ENCODE data around the gene LRRC7.

Gene LRRC7

DNA sequence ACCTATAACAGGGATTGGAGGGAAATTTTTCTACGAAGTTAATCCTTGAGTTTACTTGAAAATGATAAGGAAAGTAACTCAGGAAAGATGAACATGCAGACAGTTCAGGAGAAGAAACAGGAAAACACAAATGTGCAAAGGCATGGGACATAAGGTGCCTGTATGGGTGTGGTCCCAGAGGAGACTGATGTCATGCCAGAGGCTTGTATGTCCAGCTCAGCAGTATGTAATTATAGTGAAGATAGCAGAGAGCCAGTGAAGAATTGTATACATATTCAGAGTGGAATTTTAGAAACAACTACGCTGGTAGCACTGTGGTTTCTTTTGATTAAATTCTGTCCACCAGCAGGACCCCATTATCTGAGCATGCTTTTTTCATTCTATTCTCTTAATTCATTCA is 179.5 kb downstream of the LRRC7 start:
- ChIA-PET POLR2A (no interaction called here), CTCF (interaction anchor here (1.2 to 2.0 kb wide), 2 partner anchors 9 kb away, joined by 4 to 6 read pairs; no protein-coding TSS in a partner anchor)

DNA sequence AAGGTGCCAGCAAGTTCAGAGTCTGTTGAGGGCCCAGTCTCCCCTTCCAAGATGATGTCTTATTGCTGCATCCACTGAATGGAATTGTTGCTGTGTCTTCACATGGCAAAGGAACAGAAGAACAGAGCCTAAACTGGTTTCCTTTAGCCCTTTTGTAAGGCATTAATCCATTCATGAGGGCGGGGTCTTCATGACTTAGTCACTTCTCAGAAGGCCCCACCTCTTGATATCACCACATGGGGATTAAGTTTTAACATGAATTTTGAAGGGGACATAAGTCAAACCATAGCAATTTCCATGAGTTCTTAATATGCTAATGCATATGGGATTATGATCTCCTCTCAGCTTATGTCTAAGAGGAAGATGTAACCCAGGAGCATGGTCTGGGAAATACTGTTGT is 182.9 kb downstream of the LRRC7 start:
- CTCF ChIA-PET, result no interaction called here
- no peak for DNase-seq (ENCODE audit: low read depth, low spot score)
- TF ChIP-seq, protein P1, sequence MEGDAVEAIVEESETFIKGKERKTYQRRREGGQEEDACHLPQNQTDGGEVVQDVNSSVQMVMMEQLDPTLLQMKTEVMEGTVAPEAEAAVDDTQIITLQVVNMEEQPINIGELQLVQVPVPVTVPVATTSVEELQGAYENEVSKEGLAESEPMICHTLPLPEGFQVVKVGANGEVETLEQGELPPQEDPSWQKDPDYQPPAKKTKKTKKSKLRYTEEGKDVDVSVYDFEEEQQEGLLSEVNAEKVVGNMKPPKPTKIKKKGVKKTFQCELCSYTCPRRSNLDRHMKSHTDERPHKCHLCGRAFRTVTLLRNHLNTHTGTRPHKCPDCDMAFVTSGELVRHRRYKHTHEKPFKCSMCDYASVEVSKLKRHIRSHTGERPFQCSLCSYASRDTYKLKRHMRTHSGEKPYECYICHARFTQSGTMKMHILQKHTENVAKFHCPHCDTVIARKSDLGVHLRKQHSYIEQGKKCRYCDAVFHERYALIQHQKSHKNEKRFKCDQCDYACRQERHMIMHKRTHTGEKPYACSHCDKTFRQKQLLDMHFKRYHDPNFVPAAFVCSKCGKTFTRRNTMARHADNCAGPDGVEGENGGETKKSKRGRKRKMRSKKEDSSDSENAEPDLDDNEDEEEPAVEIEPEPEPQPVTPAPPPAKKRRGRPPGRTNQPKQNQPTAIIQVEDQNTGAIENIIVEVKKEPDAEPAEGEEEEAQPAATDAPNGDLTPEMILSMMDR (IDR thresholded peaks at IDR 0.05; ENCODE audit: insufficient read depth, low read length, missing control alignments), result no peak
- H3K4me3 ChIP-seq (ENCODE audit: low read depth, low read length), result no peak overlapping the region
- POLR2A ChIA-PET, result no interaction called here

More for the DNA sequence above, 179.5 kb downstream of the LRRC7 start:
- TF ChIP-seq, protein P1 (IDR thresholded peaks at IDR 0.05; ENCODE audit: insufficient read depth, low read length, missing control alignments), result no peak
- no peak overlapping the region for H3K4me3 ChIP-seq (ENCODE audit: low read depth, low read length)
- DNase-seq (ENCODE audit: low read depth, low spot score), result no peak

DNA sequence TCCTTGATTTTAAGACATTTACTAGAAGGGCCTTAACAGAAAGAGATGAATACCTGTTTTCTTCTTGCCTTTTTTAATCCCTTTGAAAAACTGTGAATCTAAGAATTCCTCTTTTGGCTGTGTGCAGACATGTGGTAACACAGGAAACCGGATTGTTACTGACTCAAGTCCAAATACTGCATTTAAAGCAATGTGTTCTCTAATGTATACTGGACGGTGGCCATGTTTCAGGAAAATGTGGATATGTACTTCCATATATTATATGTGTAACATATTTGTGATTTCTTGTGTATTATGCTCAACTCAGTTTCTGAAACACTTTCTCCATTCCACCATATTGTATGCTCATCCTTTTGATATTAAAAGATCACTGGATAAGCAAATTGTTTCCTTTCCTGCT is 185.1 kb downstream of the LRRC7 start:
- no peak overlapping the region for H3K4me3 ChIP-seq (ENCODE audit: low read depth, low read length)
- no peak for DNase-seq (ENCODE audit: low read depth, low spot score)
- CTCF ChIA-PET, result no interaction called here
- TF ChIP-seq, protein P1 (IDR thresholded peaks at IDR 0.05; ENCODE audit: insufficient read depth, low read length, missing control alignments), result no peak
- POLR2A ChIA-PET, result interaction anchor here (0.5 kb wide), 1 partner anchor 7 kb away, joined by 3 read pairs; no protein-coding TSS in a partner anchor

DNA sequence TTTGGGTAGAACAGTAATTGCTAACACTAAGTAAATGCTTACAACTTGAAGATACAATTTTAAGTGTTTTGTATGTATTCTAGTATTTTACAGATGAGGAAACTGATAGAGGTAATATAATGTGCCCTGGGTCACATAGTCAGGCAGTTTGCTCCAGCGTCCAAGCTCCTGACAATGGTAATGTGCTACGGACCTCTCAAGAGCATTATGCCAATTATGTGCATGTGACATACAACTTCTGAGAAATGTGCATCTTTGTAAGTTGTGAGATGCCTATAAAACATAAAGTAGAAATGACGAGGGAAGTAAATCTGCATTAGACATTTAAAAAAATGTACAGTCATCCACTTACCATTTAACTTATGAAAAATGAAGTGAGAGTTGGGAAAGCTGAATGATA is 186.8 kb downstream of the LRRC7 start:
- CTCF ChIA-PET, result no interaction called here
- DNase-seq (ENCODE audit: low read depth, low spot score), result no peak
- H3K4me3 ChIP-seq (ENCODE audit: low read depth, low read length), result no peak overlapping the region
- POLR2A ChIA-PET, result no interaction called here
- TF ChIP-seq, protein P1 (IDR thresholded peaks at IDR 0.05; ENCODE audit: insufficient read depth, low read length, missing control alignments), result no peak

DNA sequence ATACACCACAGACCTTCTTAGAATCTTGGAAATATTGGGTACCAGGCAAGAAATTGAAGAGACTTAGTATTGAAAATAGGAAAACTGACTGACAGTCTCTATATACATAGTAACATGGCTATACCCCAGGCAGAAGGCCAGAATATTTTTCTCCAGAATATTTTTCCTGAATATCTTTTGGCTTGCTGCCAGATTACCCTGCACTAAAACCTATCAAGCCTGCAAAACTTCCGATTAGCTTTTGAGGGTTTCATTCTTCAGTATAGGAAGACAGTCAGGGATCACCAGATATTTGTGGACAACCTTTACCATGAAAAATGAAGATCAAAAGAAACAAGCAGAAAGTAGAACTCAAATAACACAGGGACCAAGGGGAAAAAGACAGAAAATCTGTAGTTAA is 187.9 kb downstream of the LRRC7 start:
- TF ChIP-seq, protein P1 (IDR thresholded peaks at IDR 0.05; ENCODE audit: insufficient read depth, low read length, missing control alignments), result no peak
- H3K4me3 ChIP-seq (ENCODE audit: low read depth, low read length), result no peak overlapping the region
- DNase-seq (ENCODE audit: low read depth, low spot score), result no peak
- POLR2A ChIA-PET, result no interaction called here
- CTCF ChIA-PET, result no interaction called here

DNA sequence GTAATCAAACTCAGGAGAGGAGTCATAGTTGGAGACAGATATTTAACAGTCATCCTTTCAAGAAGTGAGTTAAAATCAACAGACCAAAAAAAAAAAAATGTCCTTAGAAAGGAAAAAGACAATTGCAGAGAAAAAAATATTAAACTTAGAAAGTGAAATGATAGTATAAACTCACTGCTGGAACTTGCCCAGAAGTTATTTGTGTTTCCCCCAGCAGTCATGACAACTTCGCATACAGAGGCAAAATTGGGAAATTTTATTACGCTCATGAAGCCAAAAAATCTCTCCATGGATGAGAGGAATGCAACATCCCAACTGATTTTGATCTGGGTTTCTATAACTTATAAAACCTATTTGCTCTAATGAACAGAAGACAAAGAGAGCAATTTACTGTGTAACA is 198.2 kb downstream of the LRRC7 start:
- ChIA-PET POLR2A (no interaction called here), CTCF (interaction anchor here (0.9 kb wide), 1 partner anchor 20 kb away, joined by 3 read pairs; no protein-coding TSS in a partner anchor)
- no peak overlapping the region for H3K4me3 ChIP-seq (ENCODE audit: low read depth, low read length)
- DNase-seq (ENCODE audit: low read depth, low spot score), result no peak
- TF ChIP-seq, protein P1 (IDR thresholded peaks at IDR 0.05; ENCODE audit: insufficient read depth, low read length, missing control alignments), result no peak
